Measurements from ENCODE around the gene USP28. TPM values are rescaled to one million over a fixed set of nuclear protein-coding genes. Genes with fewer than 3 reads are reported as not detected.

The USP28 gene
- total and polyA plus RNA-seq, 2 donors (not counting 1 experiment from before 2014, with no cell fraction given): 22.4 to 37.7 TPM

- Histone ChIP-seq H3K79me2 (ENCODE audit: control insufficient read depth, insufficient read depth, low read length) (peaks cover 2% of the 10 kb centered on the region), H3K9me3 (ENCODE audit: control insufficient read depth, insufficient read depth, low read depth, low read length) (no peaks in the 10 kb centered on the region), H3K4me3 (replicated peaks in 1 of 4; ENCODE audit: control extremely low read depth in 1 of 4, insufficient read depth in 1 of 4, low read depth in 3 of 4, low read length in 4 of 4) (no peak overlapping the region), H3K27me3 (ENCODE audit: control insufficient read depth, insufficient read depth, low read length) (peaks cover 4% of the 10 kb centered on the region), H3K27ac (ENCODE audit: insufficient read depth, low read length) (no peak overlapping the region), H3K9ac (ENCODE audit: insufficient read depth, low read length) (no peak overlapping the region), H3K36me3 (ENCODE audit: control insufficient read depth, insufficient read depth, low read length) (no peaks in the 10 kb centered on the region), H4K20me1 (ENCODE audit: control insufficient read depth, extremely low read depth, insufficient read depth, low read length) (no peaks in the 10 kb centered on the region), H3K4me1 (ENCODE audit: control insufficient read depth, extremely low read depth, insufficient read depth, low read length) (no peaks in the 10 kb centered on the region), H2AFZ (ENCODE audit: low read length) (no peak overlapping the region), H3K4me2 (ENCODE audit: extremely low read depth, insufficient read depth, low read length) (peak overlapping the region; percentile 10)
- DNase-seq (ENCODE audit: low read depth in 2 of 2): peak in 1 of 2 donors; percentile 56
- TF ChIP-seq CTCF (conservative IDR thresholded peaks at IDR 0.05 in 1 of 2, IDR thresholded peaks at IDR 0.05 in 1 of 2; ENCODE audit: low read depth in 1 of 2, low read length in 2 of 2) (no peak), EZH2 (IDR thresholded peaks at IDR 0.05; ENCODE audit: low read length, missing control alignments) (no peak)
These were observed 97.1 kb downstream of the USP28 start for GRCh38 chr11:113778111-113778910.

GRCh38 chr11:113774174-113774503 lies 101.2 kb downstream of the USP28 start:
- H3K4me1 ChIP-seq (ENCODE audit: control insufficient read depth, extremely low read depth, insufficient read depth, low read length): peaks cover 6% of the 10 kb centered on the region
- no peak overlapping the region for H3K9ac ChIP-seq (ENCODE audit: insufficient read depth, low read length)
- no peaks in the 10 kb centered on the region for H3K27me3 ChIP-seq (ENCODE audit: control insufficient read depth, insufficient read depth, low read length)
- H4K20me1 ChIP-seq (ENCODE audit: control insufficient read depth, extremely low read depth, insufficient read depth, low read length): no peaks in the 10 kb centered on the region
- peak overlapping the region; percentile 17 for H3K4me2 ChIP-seq (ENCODE audit: extremely low read depth, insufficient read depth, low read length)
- H3K4me3 ChIP-seq (replicated peaks in 1 of 4; ENCODE audit: control extremely low read depth in 1 of 4, insufficient read depth in 1 of 4, low read depth in 3 of 4, low read length in 4 of 4): peak overlapping the region; percentile 48 to 100 (median 98)
- H3K27ac ChIP-seq (ENCODE audit: insufficient read depth, low read length): peak overlapping the region; percentile 93
- H3K79me2 ChIP-seq (ENCODE audit: control insufficient read depth, insufficient read depth, low read length): peaks cover 22% of the 10 kb centered on the region
- no peaks in the 10 kb centered on the region for H3K9me3 ChIP-seq (ENCODE audit: control insufficient read depth, insufficient read depth, low read depth, low read length)
- TF ChIP-seq CTCF (conservative IDR thresholded peaks at IDR 0.05 in 1 of 2, IDR thresholded peaks at IDR 0.05 in 1 of 2; ENCODE audit: low read depth in 1 of 2, low read length in 2 of 2): no peak
- TF ChIP-seq EZH2 (IDR thresholded peaks at IDR 0.05; ENCODE audit: low read length, missing control alignments): no peak
- H2AFZ ChIP-seq (ENCODE audit: low read length): no peak overlapping the region
- H3K36me3 ChIP-seq (ENCODE audit: control insufficient read depth, insufficient read depth, low read length): no peaks in the 10 kb centered on the region
- no peak for DNase-seq (ENCODE audit: low read depth in 2 of 2)

GRCh38 chr11:113773416-113774173 lies 101.8 kb downstream of the USP28 start, which contains the start of gene ZW10:
TSS of gene ZW10 (minus strand) at chr11:113773692. CDS start at chr11:113773666, 26 bp downstream.
- H3K4me1 ChIP-seq (ENCODE audit: control insufficient read depth, extremely low read depth, insufficient read depth, low read length): peaks cover 6% of the 10 kb centered on the region
- peak within 1 kb of the TSS; percentile 95 to 100 (median 99) for H3K4me3 ChIP-seq (replicated peaks in 1 of 4; ENCODE audit: control extremely low read depth in 1 of 4, insufficient read depth in 1 of 4, low read depth in 3 of 4, low read length in 4 of 4)
- H3K9me3 ChIP-seq (ENCODE audit: control insufficient read depth, insufficient read depth, low read depth, low read length): no peaks in the 10 kb centered on the region
- H4K20me1 ChIP-seq (ENCODE audit: control insufficient read depth, extremely low read depth, insufficient read depth, low read length): no peaks in the 10 kb centered on the region
- no peaks in the 10 kb centered on the region for H3K36me3 ChIP-seq (ENCODE audit: control insufficient read depth, insufficient read depth, low read length)
- peak within 1 kb of the TSS; percentile 75 for H3K4me2 ChIP-seq (ENCODE audit: extremely low read depth, insufficient read depth, low read length)
- H3K9ac ChIP-seq (ENCODE audit: insufficient read depth, low read length): peak within 1 kb of the TSS; percentile 93
- H3K79me2 ChIP-seq (ENCODE audit: control insufficient read depth, insufficient read depth, low read length): peaks cover 22% of the 10 kb centered on the region
- no peaks in the 10 kb centered on the region for H3K27me3 ChIP-seq (ENCODE audit: control insufficient read depth, insufficient read depth, low read length)
- H2AFZ ChIP-seq (ENCODE audit: low read length): peak within 1 kb of the TSS; percentile 90
- peak within 1 kb of the TSS; percentile 93 for H3K27ac ChIP-seq (ENCODE audit: insufficient read depth, low read length)
- TF ChIP-seq EZH2 (IDR thresholded peaks at IDR 0.05; ENCODE audit: low read length, missing control alignments) (no peak), CTCF (conservative IDR thresholded peaks at IDR 0.05 in 1 of 2, IDR thresholded peaks at IDR 0.05 in 1 of 2; ENCODE audit: low read depth in 1 of 2, low read length in 2 of 2) (peak; percentile 78 to 88)
- DNase-seq (ENCODE audit: low read depth in 2 of 2): peak; percentile 96 to 97
